Lung (tissue), 12 donors: ENCODE results near the gene IL17RD. TPM values are rescaled to one million over a fixed set of nuclear protein-coding genes. Genes with fewer than 3 reads are reported as not detected.

ENCODE experiments used
- ATAC-seq: fragments of 200-7000 bp; cut with Tn5 transposase; one replicate; pipeline ENCODE4 v1.9.1; 2020; ENCODE audit warnings: moderate number of reproducible peaks; ENCODE audit not compliant: insufficient read depth, low FRiP score
- DNase-seq, 3 donors: peaks; one replicate each; pipeline ENCODE4 v3.0.0-alpha.2; 2013 to 2017
- H3K27ac ChIP-seq, 2 donors: one replicate each; pipeline ENCODE4 v1.5.1; 2013; ENCODE audit warnings: mild to moderate bottlenecking in 2 of 2, moderate library complexity in 2 of 2, control low read depth in 1 of 2, inconsistent platforms in 1 of 2, low read depth in 1 of 2, low read length in 1 of 2
- H3K27me3 ChIP-seq, 3 donors: one replicate each; pipeline ENCODE4 v1.5.1; 2013; ENCODE audit warnings: low read length in 2 of 3; ENCODE audit not compliant: control insufficient read depth in 3 of 3, insufficient read depth in 3 of 3
- H3K36me3 ChIP-seq, 4 donors: one replicate each; pipeline ENCODE4 v1.5.1; 2013; ENCODE audit warnings: low read length in 4 of 4, mild to moderate bottlenecking in 1 of 4, moderate library complexity in 1 of 4; ENCODE audit not compliant: control insufficient read depth in 4 of 4, insufficient read depth in 4 of 4
- H3K4me1 ChIP-seq, 5 donors: one replicate each; pipeline ENCODE4 v1.5.1; 2013; ENCODE audit warnings: low read length in 5 of 5, mild to moderate bottlenecking in 2 of 5, moderate library complexity in 1 of 5; ENCODE audit not compliant: control insufficient read depth in 5 of 5, insufficient read depth in 5 of 5
- H3K4me3 ChIP-seq: one replicate; pipeline ENCODE4 v1.5.1; 2013; ENCODE audit warnings: mild to moderate bottlenecking, control low read depth, moderate library complexity
- H3K9ac ChIP-seq, 2 donors: one replicate each; pipeline ENCODE4 v1.5.1; 2013; ENCODE audit warnings: low read length in 2 of 2, control low read depth in 1 of 2; ENCODE audit not compliant: insufficient read depth in 1 of 2
- H3K9me3 ChIP-seq, 4 donors: one replicate each; pipeline ENCODE4 v1.5.1; 2013; ENCODE audit warnings: low read length in 3 of 4, mild to moderate bottlenecking in 1 of 4, moderate library complexity in 1 of 4; ENCODE audit not compliant: control insufficient read depth in 4 of 4, insufficient read depth in 3 of 4
- CTCF ChIP-seq: IDR thresholded peaks from 2 replicates; pipeline ENCODE4 v1.5.1; 2012; ENCODE audit warnings: mild to moderate bottlenecking; ENCODE audit errors: control extremely low read depth, extremely low read depth
- WGBS, 2 donors: extraction: QIAGEN DNeasy Blood & Tissue Kit; methylation state at CpG; one replicate each; pipeline ENCODE4 v1.1.7; 2013; 5-methylcytosine and 5-hydroxymethylcytosine counted together
- polyA plus RNA-seq, 2 donors: library from polyadenylated mRNA; stranded (reverse); fragments of 200-250 nt; gene quantifications; one replicate each; pipeline ENCODE4 v1.2.1, GENCODE V29; 2013
- total RNA-seq, 2 donors: library from RNA; depleted of rRNA in 1 of 2; stranded (reverse); fragments of >200 nt in 1 of 2; gene quantifications; one replicate each; pipeline ENCODE4 v1.2.1, GENCODE V29; 2014 to 2021
- donor health status: control.
- donor health status: control.
- donor health status: Bipolar disorder and iron deficiency.
- donor health status: healthy.
- donor health status: DM: yes; HTN: yes; CAD: no.

IL17RD gene
- total and polyA plus RNA-seq, 4 donors = 0.22 to 4.8 (median 1.1) TPM

DNA sequence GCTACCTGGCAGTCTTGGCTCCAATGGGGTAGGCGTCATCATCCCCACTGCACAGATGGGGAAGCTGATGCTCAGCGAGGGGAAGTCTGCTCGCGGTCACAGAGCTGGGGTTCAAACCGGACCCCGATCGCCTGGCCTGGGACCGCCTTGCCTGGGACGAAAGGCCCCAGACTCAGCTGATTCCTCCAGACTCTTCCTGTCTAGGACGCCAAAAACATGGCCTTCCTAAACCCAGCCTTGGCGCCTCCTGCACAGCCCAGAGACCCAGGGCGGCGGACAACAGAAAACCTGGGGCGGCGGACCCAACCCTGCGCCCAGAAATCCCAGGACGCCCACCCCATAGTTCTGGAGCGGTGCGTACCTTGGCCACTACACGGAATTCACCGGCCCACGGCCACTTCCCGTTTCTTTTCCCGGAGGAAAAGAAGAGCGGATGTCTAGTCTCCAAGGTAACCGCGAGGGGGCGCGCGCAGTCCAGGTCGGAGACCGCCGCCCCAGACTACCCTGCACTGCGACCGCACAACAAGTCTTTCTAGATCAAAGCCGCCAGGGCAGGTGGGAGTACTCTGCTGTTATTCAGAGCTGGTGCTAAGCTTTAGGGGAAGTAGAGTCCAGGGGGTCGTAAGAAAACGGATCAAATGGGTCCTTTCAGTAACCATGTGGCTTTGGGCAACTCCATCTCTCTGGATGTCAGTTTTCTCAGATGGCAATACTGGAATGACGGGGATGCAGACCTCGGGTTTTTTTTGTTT, 4.9 kb upstream of the IL17RD start:
- DNase-seq (peak; percentile 77 to 84 (median 79)), ATAC-seq (peak; percentile 84)
- 4 to 8% methylated on average over 40 of the region's 40 CpGs for WGBS, 2 donors
- Histone ChIP-seq H3K36me3 (no peaks in the 10 kb centered on the region), H3K4me3 (peak overlapping the region; percentile 29), H3K27me3 (peaks cover 0 to 2% (median 0%) of the 10 kb centered on the region in 3 donors), H3K4me1 (peaks cover 0 to 5% (median 0%) of the 10 kb centered on the region in 5 donors), H3K9ac (peak overlapping the region in 1 of 2 donors; percentile 48), H3K27ac (peak overlapping the region in 1 of 2 donors; percentile 13), H3K9me3 (no peaks in the 10 kb centered on the region)
- peak; percentile 65 for TF ChIP-seq CTCF

DNA sequence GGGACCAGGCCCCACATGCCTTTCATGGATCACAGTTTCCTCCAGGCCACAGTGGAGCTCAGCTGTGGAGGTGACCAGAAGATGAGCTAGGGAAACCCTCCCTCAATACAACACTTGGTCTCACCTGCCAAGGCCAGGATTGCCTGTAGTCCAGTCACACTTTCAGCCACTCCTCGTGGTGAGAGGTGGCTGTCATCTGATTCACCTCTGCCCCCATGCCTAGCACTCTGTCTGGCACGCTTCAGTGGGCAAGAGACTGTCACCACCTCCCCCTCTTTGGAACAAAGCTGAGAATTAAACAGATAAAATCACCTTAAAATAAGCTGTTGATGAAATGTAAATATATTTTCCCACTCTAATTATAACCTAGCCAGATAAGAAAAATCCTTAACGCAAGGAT, 4.0 kb upstream of the IL17RD start:
- Histone ChIP-seq H3K36me3 (no peaks in the 10 kb centered on the region), H3K27ac (no peak overlapping the region), H3K9me3 (no peaks in the 10 kb centered on the region), H3K27me3 (peaks cover 0 to 2% (median under 1%) of the 10 kb centered on the region in 3 donors), H3K4me1 (peaks cover 0 to 10% (median 0%) of the 10 kb centered on the region in 5 donors), H3K4me3 (no peak overlapping the region), H3K9ac (no peak overlapping the region)
- DNase-seq = no peak
- 67 to 79% methylated on average over 3 of the region's 3 CpGs for WGBS, 2 donors
- ATAC-seq = no peak
- TF ChIP-seq CTCF = no peak

DNA sequence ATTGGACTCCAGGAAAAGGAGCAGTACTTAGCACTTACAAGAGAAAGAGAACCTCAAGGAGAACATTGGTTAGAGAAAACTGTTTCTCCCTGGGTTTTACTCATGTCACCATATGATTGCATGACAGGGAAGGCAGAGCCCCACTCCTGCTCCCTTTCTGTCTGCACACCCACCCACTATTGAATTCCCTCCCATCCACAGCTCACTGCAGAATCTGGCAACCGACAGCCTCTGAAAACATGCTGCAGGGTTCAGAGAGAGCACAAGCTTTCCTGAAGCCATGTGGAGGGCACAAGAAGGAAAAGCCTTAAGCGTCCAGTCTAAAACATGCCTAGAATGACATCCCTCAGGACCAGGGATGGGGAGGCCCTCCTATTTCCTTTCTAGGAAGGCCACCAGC, 3.0 kb upstream of the IL17RD start:
- Histone ChIP-seq H3K9ac (no peak overlapping the region), H3K36me3 (no peaks in the 10 kb centered on the region), H3K4me3 (no peak overlapping the region), H3K27ac (no peak overlapping the region), H3K9me3 (no peaks in the 10 kb centered on the region), H3K27me3 (peaks cover 0 to 3% (median 2%) of the 10 kb centered on the region in 3 donors), H3K4me1 (peaks cover 0 to 13% (median 0%) of the 10 kb centered on the region in 5 donors)
- TF ChIP-seq CTCF = no peak
- DNase-seq (no peak), ATAC-seq (no peak)
- WGBS, 2 donors = 58 to 70% methylated on average over 2 of the region's 2 CpGs

- 44 to 52% methylated on average over 2 of the region's 2 CpGs for WGBS, 2 donors
- no peak for TF ChIP-seq CTCF
- Histone ChIP-seq H3K4me3 (no peak overlapping the region), H3K27me3 (peaks cover 0 to 3% (median 2%) of the 10 kb centered on the region in 3 donors), H3K9me3 (no peaks in the 10 kb centered on the region), H3K27ac (no peak overlapping the region), H3K4me1 (peaks cover 0 to 15% (median 3%) of the 10 kb centered on the region in 5 donors), H3K9ac (no peak overlapping the region), H3K36me3 (no peaks in the 10 kb centered on the region)
- DNase-seq (no peak), ATAC-seq (no peak)
Observed at GRCh38 chr3:57166660-57167059, 1.5 kb upstream of the IL17RD start.
